ENCODE measurements around the gene RCL1. TPM values are rescaled to one million over a fixed set of nuclear protein-coding genes. Genes with fewer than 3 reads are reported as not detected.

The RCL1 gene
- total and polyA plus RNA-seq, 2 donors (not counting 3 experiments of a cell fraction or from before 2014, with no cell fraction given): 12.9 to 13.2 TPM

GRCh38 chr9:4837261-4838188, 44.8 kb downstream of the RCL1 start:
- DNase-seq (ENCODE audit: low read depth, low spot score) (no peak), FAIRE-seq (no peak)
- ChIA-PET POLR2A (no interaction called here), CTCF (interaction anchor here (0.7 to 1.1 kb wide), 5 partner anchors 12 to 349 kb away, joined by 3 to 4 read pairs (median 4); no protein-coding TSS in a partner anchor)
- intact Hi-C loops (cut with micrococcal nuclease): no loop called here
- no peaks in the 10 kb centered on the region for H3K27me3 ChIP-seq (ENCODE audit: control insufficient read depth in 2 of 2, insufficient read depth in 2 of 2, low read length in 2 of 2)
- BruUV-seq (replicated peaks): no TSS peak
- H3K9me3 ChIP-seq (replicated peaks; ENCODE audit: control insufficient read depth, insufficient read depth, low read length): no peaks in the 10 kb centered on the region
- no peaks in the 10 kb centered on the region for H3K36me3 ChIP-seq (ENCODE audit: control insufficient read depth in 2 of 2, extremely low read depth in 1 of 2, insufficient read depth in 2 of 2, low read length in 2 of 2)
- no peaks in the 10 kb centered on the region for H4K20me1 ChIP-seq (replicated peaks; ENCODE audit: control insufficient read depth, extremely low read depth, insufficient read depth, low read length)
- H3K9me1 ChIP-seq (replicated peaks; ENCODE audit: control insufficient read depth, extremely low read depth, insufficient read depth, low read length): no peaks in the 10 kb centered on the region
- H3K4me1 ChIP-seq (ENCODE audit: control insufficient read depth, extremely low read depth, insufficient read depth, low read length): peaks cover 21% of the 10 kb centered on the region
- no peak overlapping the region for H3K4me3 ChIP-seq (replicated peaks in 1 of 3; ENCODE audit: insufficient read depth in 1 of 3, low read depth in 1 of 3, low read length in 3 of 3)
- H2AFZ ChIP-seq (ENCODE audit: low read depth, low read length): no peak overlapping the region
- no peak overlapping the region for H3K9ac ChIP-seq (replicated peaks; ENCODE audit: extremely low read depth, insufficient read depth, low read length)
- no peak overlapping the region for H3K27ac ChIP-seq (ENCODE audit: insufficient read depth, low read depth, low read length)
- dilution Hi-C loops (cut with MboI; ENCODE audit: extremely low pct_ligation_motif_present, low sequenced_read_pairs): no loop called here
- H3K4me2 ChIP-seq (ENCODE audit: insufficient read depth, low read length): no peak overlapping the region
- TF ChIP-seq MAX (IDR thresholded peaks at IDR 0.05; ENCODE audit: insufficient read depth, insufficient read length) (no peak), JUN (IDR thresholded peaks at IDR 0.05; ENCODE audit: borderline replicate concordance, insufficient read depth, insufficient read length, low read depth) (no peak), EZH2 (IDR thresholded peaks at IDR 0.05; ENCODE audit: borderline replicate concordance, low read depth, low read length, severe bottlenecking) (no peak), MYC (IDR thresholded peaks at IDR 0.05; ENCODE audit: low read depth, low read length) (no peak), GATA2 (IDR thresholded peaks at IDR 0.05; ENCODE audit: insufficient read depth, insufficient read length, low read depth, low read length) (no peak)
- H3K79me2 ChIP-seq (ENCODE audit: control insufficient read depth, insufficient read depth, low read length): no peaks in the 10 kb centered on the region

- no peak overlapping the region for H3K4me3 ChIP-seq (replicated peaks in 1 of 3; ENCODE audit: insufficient read depth in 1 of 3, low read depth in 1 of 3, low read length in 3 of 3)
- H3K27ac ChIP-seq (ENCODE audit: insufficient read depth, low read depth, low read length): no peak overlapping the region
- no TSS peak for BruUV-seq (replicated peaks)
- H3K79me2 ChIP-seq (ENCODE audit: control insufficient read depth, insufficient read depth, low read length): no peaks in the 10 kb centered on the region
- no peaks in the 10 kb centered on the region for H3K36me3 ChIP-seq (ENCODE audit: control insufficient read depth in 2 of 2, extremely low read depth in 1 of 2, insufficient read depth in 2 of 2, low read length in 2 of 2)
- no peaks in the 10 kb centered on the region for H3K9me3 ChIP-seq (replicated peaks; ENCODE audit: control insufficient read depth, insufficient read depth, low read length)
- no peaks in the 10 kb centered on the region for H3K9me1 ChIP-seq (replicated peaks; ENCODE audit: control insufficient read depth, extremely low read depth, insufficient read depth, low read length)
- no peak for DNase-seq (ENCODE audit: low read depth, low spot score)
- no peaks in the 10 kb centered on the region for H3K27me3 ChIP-seq (ENCODE audit: control insufficient read depth in 2 of 2, insufficient read depth in 2 of 2, low read length in 2 of 2)
- CTCF ChIA-PET: interaction anchor here (0.7 to 1.5 kb wide), 7 partner anchors 10 to 348 kb away, joined by 3 to 4 read pairs (median 4); no protein-coding TSS in a partner anchor
- no peak overlapping the region for H3K4me2 ChIP-seq (ENCODE audit: insufficient read depth, low read length)
- intact Hi-C loops (cut with micrococcal nuclease) (no loop called here), dilution Hi-C loops (cut with MboI; ENCODE audit: extremely low pct_ligation_motif_present, low sequenced_read_pairs) (no loop called here)
- FAIRE-seq: no peak
- TF ChIP-seq FOS (IDR thresholded peaks at IDR 0.05; ENCODE audit: borderline replicate concordance, insufficient read depth, low read length): no peak
- no peak for TF ChIP-seq MAX (IDR thresholded peaks at IDR 0.05; ENCODE audit: insufficient read depth, insufficient read length)
- no peak for TF ChIP-seq CTCF (IDR thresholded peaks at IDR 0.05; ENCODE audit: extremely low read depth in 1 of 2, insufficient read depth in 1 of 2, low read depth in 1 of 2, low read length in 2 of 2)
- TF ChIP-seq MYC (IDR thresholded peaks at IDR 0.05; ENCODE audit: low read depth, low read length): no peak
- no peak for TF ChIP-seq POLR2A (IDR thresholded peaks at IDR 0.05; ENCODE audit: low read depth, low read length)
- no peak for TF ChIP-seq JUN (IDR thresholded peaks at IDR 0.05; ENCODE audit: borderline replicate concordance, insufficient read depth, insufficient read length, low read depth)
- no peak for TF ChIP-seq EZH2 (IDR thresholded peaks at IDR 0.05; ENCODE audit: borderline replicate concordance, low read depth, low read length, severe bottlenecking)
- no peak for TF ChIP-seq GATA2 (IDR thresholded peaks at IDR 0.05; ENCODE audit: insufficient read depth, insufficient read length, low read depth, low read length)
- no peak for TF ChIP-seq POLR2AphosphoS5 (IDR thresholded peaks at IDR 0.05; ENCODE audit: insufficient read depth, low read depth, low read length)
- H2AFZ ChIP-seq (ENCODE audit: low read depth, low read length): no peak overlapping the region
- POLR2A ChIA-PET: no interaction called here
- H3K9ac ChIP-seq (replicated peaks; ENCODE audit: extremely low read depth, insufficient read depth, low read length): no peak overlapping the region
- peaks cover 18% of the 10 kb centered on the region for H3K4me1 ChIP-seq (ENCODE audit: control insufficient read depth, extremely low read depth, insufficient read depth, low read length)
- no peaks in the 10 kb centered on the region for H4K20me1 ChIP-seq (replicated peaks; ENCODE audit: control insufficient read depth, extremely low read depth, insufficient read depth, low read length)
Measured at GRCh38 chr9:4838189-4838546, 45.4 kb downstream of the RCL1 start.

All from endothelial cell of umbilical vein (primary cell).